HS-5 (cell line): ENCODE results near the gene CERK.

ENCODE experiments used
- DNase-seq: peaks from one replicate; pipeline ENCODE4 v3.0.0-alpha.2; 2012; ENCODE audit warnings: low read depth

The CERK gene

GRCh38 chr22:46677323-46678002 is 60.6 kb downstream of the CERK start:
- DNase-seq: no peak

- no peak for DNase-seq
Measured at GRCh38 chr22:46676881-46677280, 61.2 kb downstream of the CERK start.

GRCh38 chr22:46676479-46676878 is 61.6 kb downstream of the CERK start:
- DNase-seq: no peak

- no peak for DNase-seq
Measured at GRCh38 chr22:46675938-46676337, 62.1 kb downstream of the CERK start.

- DNase-seq: no peak
Measured at GRCh38 chr22:46675479-46675878, 62.6 kb downstream of the CERK start.

DNA sequence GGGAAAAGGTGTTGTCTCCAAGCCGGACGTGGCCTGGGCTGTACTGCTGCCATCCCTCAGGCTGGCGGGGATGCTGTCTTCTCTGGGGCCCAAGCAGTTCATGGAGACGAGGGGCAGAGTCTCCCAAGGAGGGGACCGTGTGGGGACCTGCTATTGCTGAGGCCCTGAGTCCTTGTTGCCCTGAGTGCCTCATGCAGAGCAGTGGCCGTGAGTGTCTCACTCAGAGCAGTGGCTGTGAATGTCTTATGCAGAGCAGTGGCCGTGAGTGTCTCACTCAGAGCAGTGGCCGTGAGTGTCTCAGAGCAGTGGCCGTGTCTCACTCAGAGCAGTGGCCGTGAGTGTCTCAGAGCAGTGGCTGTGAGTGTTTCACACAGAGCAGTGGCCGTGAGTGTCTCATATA is 63.1 kb downstream of the CERK start:
- no peak for DNase-seq

- DNase-seq: no peak
Measured at GRCh38 chr22:46674367-46674781, 63.7 kb downstream of the CERK start.

DNA sequence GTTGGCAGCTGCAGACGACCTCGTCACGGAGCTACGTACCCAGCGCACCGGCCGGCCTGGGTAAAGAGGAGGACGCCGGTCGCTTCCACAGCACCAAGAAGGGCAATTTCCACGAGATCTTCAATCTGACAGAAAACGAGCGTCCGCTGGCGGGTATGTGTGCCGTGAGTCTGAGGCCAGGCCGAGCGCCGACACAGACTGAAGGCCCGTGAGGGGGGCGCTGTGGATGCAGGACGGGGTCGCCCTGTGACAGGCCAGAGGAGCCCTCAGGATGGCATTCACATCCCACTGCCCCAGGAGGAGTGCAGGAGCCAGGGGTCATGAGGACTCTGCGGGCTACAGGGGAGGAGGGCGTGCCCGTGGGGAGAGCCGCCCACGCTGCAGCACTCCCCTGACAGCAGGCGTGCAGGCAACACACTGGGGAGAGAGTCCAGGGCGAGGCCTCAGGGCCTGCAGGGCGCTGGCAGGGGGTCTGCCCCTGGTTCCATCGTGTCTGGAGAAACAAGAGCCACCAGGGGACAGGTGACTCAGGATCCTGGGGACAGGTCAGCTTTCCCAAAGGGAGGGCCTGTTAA is 64.3 kb downstream of the CERK start:
- no peak for DNase-seq

GRCh38 chr22:46673205-46673604 is 64.8 kb downstream of the CERK start:
- no peak for DNase-seq

- no peak for DNase-seq
Measured at GRCh38 chr22:46672731-46673130, 65.3 kb downstream of the CERK start.

- DNase-seq: no peak
Measured at GRCh38 chr22:46671824-46672432, 66.1 kb downstream of the CERK start.

DNA sequence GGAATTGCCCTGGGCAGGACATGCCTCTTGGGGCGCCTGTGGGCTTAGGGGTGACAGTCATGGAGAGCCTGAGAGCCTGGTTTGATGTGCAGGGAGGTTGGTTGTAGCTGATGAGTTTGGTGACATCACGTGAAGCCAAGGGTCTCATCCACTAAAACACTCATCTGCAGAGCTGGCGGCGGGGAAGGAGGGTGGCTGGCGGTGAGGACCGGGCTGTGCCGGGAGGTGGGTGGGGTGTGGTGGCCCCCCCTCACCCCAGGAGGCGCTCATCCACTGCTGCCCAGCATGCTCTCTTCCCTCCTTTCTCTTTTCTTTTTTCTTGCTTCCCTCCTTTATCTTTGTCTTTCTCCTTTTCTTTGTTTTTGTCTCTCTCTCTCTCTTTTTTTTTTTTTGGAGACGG is 68.9 kb downstream of the CERK start:
- no peak for DNase-seq

GRCh38 chr22:46668116-46668515 is 69.9 kb downstream of the CERK start:
- DNase-seq: no peak

DNA sequence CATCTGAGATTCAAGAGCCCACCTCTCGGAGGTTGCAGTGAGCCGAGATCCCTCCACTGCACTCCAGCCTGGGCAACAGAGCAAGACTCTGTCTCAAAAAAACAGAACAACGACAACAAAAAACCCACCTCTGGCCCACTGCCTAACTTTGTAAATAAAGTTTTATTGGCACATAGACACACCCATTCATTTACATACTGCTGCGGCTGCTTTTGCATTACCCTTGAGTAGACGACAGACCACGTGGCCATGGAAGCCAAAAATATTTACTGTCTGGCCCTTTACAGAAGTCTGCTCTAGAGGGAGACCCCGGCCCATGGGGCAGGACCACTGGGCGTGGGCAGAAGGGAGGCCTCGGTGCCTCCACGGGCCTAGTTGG is 70.8 kb downstream of the CERK start:
- DNase-seq: no peak

- no peak for DNase-seq
Measured at GRCh38 chr22:46666577-46667244, 71.3 kb downstream of the CERK start.

GRCh38 chr22:46665751-46666280 is 72.2 kb downstream of the CERK start:
- no peak for DNase-seq

DNA sequence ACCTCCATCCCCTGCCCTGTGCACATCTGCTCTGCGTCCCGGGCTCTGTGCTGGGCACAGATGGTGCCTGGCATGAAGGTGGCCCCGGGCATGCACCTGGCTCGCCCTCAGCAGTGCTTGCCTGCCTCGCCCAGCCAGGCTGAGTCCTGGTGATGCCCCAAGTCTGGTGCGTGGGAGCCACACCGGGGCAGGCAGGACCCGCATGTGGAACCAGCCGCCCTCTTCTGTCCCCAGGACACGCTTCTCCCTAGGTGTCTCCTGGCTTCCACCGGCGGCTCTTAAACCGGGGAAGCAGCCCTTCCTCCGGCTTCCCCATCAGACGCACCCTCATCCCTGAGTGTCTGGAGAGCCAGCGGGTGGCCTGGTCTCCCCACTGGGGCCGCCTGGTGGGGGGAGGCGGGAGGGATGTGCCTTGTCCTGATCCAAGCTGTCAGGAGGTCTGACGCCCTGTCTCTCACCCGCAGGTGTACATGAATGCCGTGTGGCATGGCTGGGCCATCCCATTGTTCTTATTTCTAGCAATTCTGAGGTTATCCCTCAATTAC is 72.8 kb downstream of the CERK start:
- DNase-seq: no peak

DNA sequence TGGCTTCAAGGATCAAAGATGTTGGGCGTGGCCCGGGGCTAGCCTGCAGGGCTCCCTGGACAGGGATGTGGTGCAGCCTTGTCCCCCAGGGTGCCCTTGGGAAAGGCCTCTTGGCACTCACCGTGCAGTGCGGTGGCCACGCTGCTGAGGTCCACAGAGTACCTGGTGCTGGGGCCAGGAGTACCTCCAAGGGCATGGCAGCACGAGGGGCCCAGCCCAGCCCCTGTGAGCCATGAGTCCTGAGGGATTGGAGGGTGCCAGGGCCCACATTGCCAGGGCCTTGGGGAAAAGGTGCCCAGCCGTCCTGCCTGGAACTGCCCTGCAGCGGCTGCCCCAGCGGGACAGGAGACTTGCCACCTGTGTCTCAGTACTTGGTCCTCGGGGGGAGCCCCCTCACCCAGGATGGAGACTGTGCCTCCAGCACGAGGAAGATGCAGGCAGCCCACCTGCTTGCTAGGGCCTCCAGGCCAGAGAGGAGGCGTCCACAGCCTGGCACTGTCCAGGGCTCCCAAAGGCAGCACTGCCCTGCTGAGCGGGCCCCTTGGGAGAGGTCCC is 73.7 kb downstream of the CERK start:
- DNase-seq: no peak

DNA sequence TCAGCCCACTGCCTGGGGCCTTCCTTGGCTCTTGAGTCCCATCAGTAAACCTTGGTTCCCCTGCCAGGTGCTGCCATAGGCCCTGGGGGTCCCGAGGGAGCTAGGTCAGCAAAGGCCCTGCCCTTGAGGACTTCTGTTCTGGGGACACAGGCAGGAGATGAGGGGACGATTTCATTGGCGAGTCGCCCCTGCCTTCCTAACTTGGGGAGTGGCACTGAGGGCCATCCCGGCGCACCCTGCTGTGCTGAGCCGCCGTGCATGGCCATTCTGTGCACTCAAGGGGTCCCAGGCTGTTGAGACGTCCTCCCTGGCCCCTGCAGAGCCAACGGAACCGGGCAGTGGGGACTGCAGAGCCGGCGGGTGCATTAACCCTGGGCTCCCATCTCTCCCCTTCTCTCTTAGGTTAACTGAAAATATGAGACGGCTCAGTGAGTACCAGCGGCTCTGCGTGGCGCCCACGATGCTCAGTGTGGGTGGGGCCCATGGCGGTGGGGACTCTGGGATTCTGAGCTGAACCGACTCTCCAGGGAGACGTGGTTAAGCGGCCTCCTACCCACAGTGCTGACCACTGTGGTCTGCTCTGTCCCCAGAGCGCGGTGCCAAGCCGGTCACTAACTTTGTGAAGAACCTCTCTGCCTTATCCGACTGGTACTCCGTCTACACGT is 74.5 kb downstream of the CERK start:
- DNase-seq: no peak

DNA sequence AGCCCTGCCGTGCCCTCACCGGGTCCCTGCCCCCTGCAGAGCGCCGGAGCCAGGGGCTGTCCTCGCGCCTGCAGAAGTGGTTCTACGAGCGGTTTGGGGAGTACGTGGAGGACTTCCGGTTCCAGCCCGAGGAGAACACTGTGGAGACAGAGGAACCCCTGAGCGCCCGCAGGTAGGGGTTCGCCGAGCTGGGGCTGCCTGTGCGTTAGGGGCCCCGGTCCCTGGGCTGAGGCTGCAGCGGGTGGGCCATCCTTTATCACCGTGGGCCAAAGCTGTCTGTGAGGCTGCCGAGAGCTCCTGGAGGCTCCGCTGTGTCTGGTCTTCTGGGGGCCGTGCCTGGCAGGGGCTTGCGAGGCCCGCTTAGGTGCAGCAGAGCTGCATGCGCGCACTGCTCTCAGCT is 75.1 kb downstream of the CERK start:
- no peak for DNase-seq

GRCh38 chr22:46662226-46662625 is 75.8 kb downstream of the CERK start:
- DNase-seq: no peak
